Upper lobe of right lung (tissue), 1 donor: Measurements from ENCODE around the gene LARGE1. TPM values are rescaled to one million over a fixed set of nuclear protein-coding genes. Genes with fewer than 3 reads are reported as not detected.

Source experiments
- ATAC-seq: fragments of 200-7000 bp; cut with Tn5 transposase; one replicate; pipeline ENCODE4 v1.9.1; 2020; ENCODE audit warnings: mild to moderate bottlenecking, moderate library complexity
- DNase-seq: peaks from one replicate; pipeline ENCODE4 v3.0.0-alpha.2; 2020
- H3K27ac ChIP-seq: fragments of 200-600 bp; one replicate; pipeline ENCODE4 v1.8.0; 2022
- H3K27me3 ChIP-seq: fragments of 200-600 bp; one replicate; pipeline ENCODE4 v1.8.0; 2022; ENCODE audit warnings: mild to moderate bottlenecking
- H3K36me3 ChIP-seq: fragments of 200-600 bp; one replicate; pipeline ENCODE4 v1.8.0; 2022
- H3K4me1 ChIP-seq: fragments of 200-600 bp; one replicate; pipeline ENCODE4 v1.8.0; 2022
- H3K4me3 ChIP-seq: fragments of 200-600 bp; one replicate; pipeline ENCODE4 v1.8.0; 2022; ENCODE audit warnings: mild to moderate bottlenecking
- H3K9me3 ChIP-seq: fragments of 200-600 bp; one replicate; pipeline ENCODE4 v1.8.0; 2022
- CTCF ChIP-seq: fragments of 200-600 bp; IDR thresholded peaks from one replicate; pipeline ENCODE4 v1.8.0; 2022; ENCODE audit warnings: antibody characterized with exemption
- intact Hi-C: fragments of 100-400 bp; cut with DNase I; formaldehyde crosslinking; loops from one replicate; pipeline ENCODE4 v1.11.0; 2022
- total RNA-seq: library from RNA; stranded (reverse); fragmentation: NEBNext Ultra II Directional; extraction: Animal tissue kit (Norgen Biotek cat#: 25700); gene quantifications from one replicate; pipeline ENCODE4 v1.2.1, GENCODE V29; 2021
- donor health status: DM: no; HTN: yes; CAD: no; lungs with severe emphysema.

LARGE1 gene
- total RNA-seq, 1 donor from 2014 or later: 33.5 TPM

- Histone ChIP-seq H3K27ac (no peak overlapping the region), H3K4me1 (peaks cover 3% of the 10 kb centered on the region), H3K9me3 (no peaks in the 10 kb centered on the region), H3K36me3 (no peaks in the 10 kb centered on the region), H3K4me3 (no peak overlapping the region), H3K27me3 (no peaks in the 10 kb centered on the region)
- no peak for ATAC-seq
- DNase-seq: no peak
- intact Hi-C loops: no loop called here
- no peak for TF ChIP-seq CTCF
Measured at GRCh38 chr22:33584152-33584551, 336.1 kb downstream of the LARGE1 start.

- H3K4me1 ChIP-seq: peaks cover 10% of the 10 kb centered on the region
Measured at GRCh38 chr22:33582822-33583400, 337.4 kb downstream of the LARGE1 start.

GRCh38 chr22:33580310-33580709, 340.0 kb downstream of the LARGE1 start:
- DNase-seq (no peak), ATAC-seq (no peak)
- Histone ChIP-seq H3K27ac (no peak overlapping the region), H3K27me3 (no peaks in the 10 kb centered on the region), H3K9me3 (no peaks in the 10 kb centered on the region), H3K4me1 (peaks cover 10% of the 10 kb centered on the region), H3K36me3 (no peaks in the 10 kb centered on the region), H3K4me3 (no peak overlapping the region)
- TF ChIP-seq CTCF: no peak
- intact Hi-C loops: no loop called here

More at GRCh38 chr22:33582822-33583400, 337.4 kb downstream of the LARGE1 start:
- no peak for TF ChIP-seq CTCF
- Histone ChIP-seq H3K27ac (no peak overlapping the region), H3K27me3 (no peaks in the 10 kb centered on the region), H3K4me3 (no peak overlapping the region), H3K9me3 (no peaks in the 10 kb centered on the region), H3K36me3 (no peaks in the 10 kb centered on the region)
- intact Hi-C loops: no loop called here
- ATAC-seq: no peak
- DNase-seq: no peak

- Histone ChIP-seq H3K27ac (no peak overlapping the region), H3K27me3 (no peaks in the 10 kb centered on the region), H3K9me3 (no peaks in the 10 kb centered on the region), H3K4me1 (peaks cover 10% of the 10 kb centered on the region), H3K4me3 (no peak overlapping the region), H3K36me3 (no peaks in the 10 kb centered on the region)
- DNase-seq: no peak
- ATAC-seq: peak; percentile 93
- intact Hi-C loops: no loop called here
- peak; percentile 89 for TF ChIP-seq CTCF
Measured at GRCh38 chr22:33579448-33580093, 340.7 kb downstream of the LARGE1 start.

- intact Hi-C loops: no loop called here
- Histone ChIP-seq H3K27me3 (no peaks in the 10 kb centered on the region), H3K4me3 (no peak overlapping the region), H3K9me3 (no peaks in the 10 kb centered on the region), H3K27ac (no peak overlapping the region), H3K36me3 (no peaks in the 10 kb centered on the region), H3K4me1 (peaks cover 10% of the 10 kb centered on the region)
- no peak for TF ChIP-seq CTCF
- DNase-seq (no peak), ATAC-seq (no peak)
Measured at GRCh38 chr22:33578752-33579151, 341.5 kb downstream of the LARGE1 start.
